ENCODE results near the gene LSAMP.

Gene LSAMP

DNA sequence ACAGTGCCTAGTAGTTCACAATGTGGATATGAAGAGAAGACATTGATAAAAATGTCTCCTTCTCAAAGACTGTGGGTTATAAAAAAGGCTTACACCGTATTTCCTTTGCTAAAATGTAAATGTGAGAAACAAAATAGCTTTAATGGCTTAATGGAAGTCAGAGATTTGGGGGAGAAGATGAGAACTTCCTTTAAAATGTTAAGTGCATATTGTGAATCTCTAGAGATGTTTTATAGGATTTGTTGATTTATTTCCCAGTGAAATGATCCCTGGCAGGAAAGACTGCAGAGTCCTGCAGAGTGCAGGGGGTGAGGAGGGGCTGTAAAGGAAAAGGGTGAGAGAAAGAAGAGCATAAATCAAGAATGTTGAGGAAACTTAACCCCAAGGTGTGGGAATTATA lies 516.9 kb downstream of the LSAMP start:
- H3K27me3 ChIP-seq (ENCODE audit: insufficient read depth, low read length, poor library complexity): no peaks in the 10 kb centered on the region
- no peak overlapping the region for H3K23ac ChIP-seq (ENCODE audit: low read length)
- no peak overlapping the region for H3K4me2 ChIP-seq (ENCODE audit: low read length)
- H3K4me1 ChIP-seq (ENCODE audit: control insufficient read depth, low read depth, low read length): no peaks in the 10 kb centered on the region
- no peak overlapping the region for H2BK15ac ChIP-seq (replicated peaks; ENCODE audit: low read depth)
- no peak overlapping the region for H3K4me3 ChIP-seq (ENCODE audit: low read length)
- no peaks in the 10 kb centered on the region for H3K79me1 ChIP-seq (ENCODE audit: low read length)
- H3K36me3 ChIP-seq (ENCODE audit: control insufficient read depth, insufficient read depth, low read length): no peaks in the 10 kb centered on the region
- H2AK5ac ChIP-seq (ENCODE audit: low read length): no peak overlapping the region
- DNase-seq: no peak
- H3K79me2 ChIP-seq (ENCODE audit: control insufficient read depth, insufficient read depth, low read length): no peaks in the 10 kb centered on the region
- no CpG with 5 or more reads among the region's 1 CpG for WGBS (ENCODE audit: extremely low coverage, insufficient coverage, low lambda C conversion rate)
- no peak overlapping the region for H3K18ac ChIP-seq (ENCODE audit: low read length)
- H3K56ac ChIP-seq (ENCODE audit: low read length): no peak overlapping the region
- no peak overlapping the region for H4K8ac ChIP-seq (ENCODE audit: low read depth, low read length)
- no peak overlapping the region for H3K4ac ChIP-seq (ENCODE audit: low read depth, low read length)
- H3K9ac ChIP-seq (ENCODE audit: low read length): no peak overlapping the region
- H2BK5ac ChIP-seq (ENCODE audit: low read length): no peak overlapping the region
- H4K5ac ChIP-seq (ENCODE audit: low read length): no peak overlapping the region
- no peak overlapping the region for H2BK120ac ChIP-seq (ENCODE audit: low read depth, low read length)
- H3K27ac ChIP-seq (ENCODE audit: low read depth, low read length): no peak overlapping the region

DNA sequence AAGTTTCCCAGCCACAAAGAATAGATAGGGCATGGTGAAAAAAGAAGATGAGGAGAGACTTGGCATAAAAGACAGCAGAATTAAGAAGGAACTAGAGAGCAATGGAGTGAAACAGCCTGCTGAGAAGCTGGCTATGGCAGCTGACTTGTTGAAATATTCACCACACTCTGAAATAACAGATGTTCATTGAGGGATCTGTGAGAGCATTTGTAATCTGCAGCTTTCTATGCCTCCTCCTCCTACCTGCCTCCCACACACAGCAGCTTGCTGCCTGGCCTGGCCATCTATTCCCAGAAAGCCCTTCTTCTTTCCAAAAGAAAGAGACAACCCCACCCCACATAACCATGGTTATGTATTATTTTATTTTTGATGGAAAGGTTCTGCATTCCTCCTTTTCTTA lies 518.1 kb downstream of the LSAMP start:
- Histone ChIP-seq H3K9ac (ENCODE audit: low read length) (no peak overlapping the region), H3K4me1 (ENCODE audit: control insufficient read depth, low read depth, low read length) (no peaks in the 10 kb centered on the region), H3K4me2 (ENCODE audit: low read length) (no peak overlapping the region), H2BK120ac (ENCODE audit: low read depth, low read length) (no peak overlapping the region), H3K27me3 (ENCODE audit: insufficient read depth, low read length, poor library complexity) (no peaks in the 10 kb centered on the region), H3K36me3 (ENCODE audit: control insufficient read depth, insufficient read depth, low read length) (no peaks in the 10 kb centered on the region), H3K79me1 (ENCODE audit: low read length) (no peaks in the 10 kb centered on the region), H2AK5ac (ENCODE audit: low read length) (no peak overlapping the region), H2BK15ac (replicated peaks; ENCODE audit: low read depth) (no peak overlapping the region), H3K4ac (ENCODE audit: low read depth, low read length) (no peak overlapping the region), H4K5ac (ENCODE audit: low read length) (no peak overlapping the region), H3K79me2 (ENCODE audit: control insufficient read depth, insufficient read depth, low read length) (no peaks in the 10 kb centered on the region), H4K8ac (ENCODE audit: low read depth, low read length) (no peak overlapping the region), H3K56ac (ENCODE audit: low read length) (no peak overlapping the region), H2BK5ac (ENCODE audit: low read length) (no peak overlapping the region), H3K27ac (ENCODE audit: low read depth, low read length) (no peak overlapping the region), H3K23ac (ENCODE audit: low read length) (no peak overlapping the region), H3K4me3 (ENCODE audit: low read length) (no peak overlapping the region), H3K18ac (ENCODE audit: low read length) (no peak overlapping the region)
- no peak for DNase-seq

GRCh38 chr3:115922681-115923347 lies 522.5 kb downstream of the LSAMP start:
- Histone ChIP-seq H4K5ac (ENCODE audit: low read length) (no peak overlapping the region), H3K27ac (ENCODE audit: low read depth, low read length) (no peak overlapping the region), H3K4ac (ENCODE audit: low read depth, low read length) (no peak overlapping the region), H3K4me3 (ENCODE audit: low read length) (no peak overlapping the region), H3K4me2 (ENCODE audit: low read length) (no peak overlapping the region), H2AK5ac (ENCODE audit: low read length) (no peak overlapping the region), H2BK120ac (ENCODE audit: low read depth, low read length) (no peak overlapping the region), H2BK5ac (ENCODE audit: low read length) (no peak overlapping the region), H3K18ac (ENCODE audit: low read length) (no peak overlapping the region), H3K4me1 (ENCODE audit: control insufficient read depth, low read depth, low read length) (peaks cover 2% of the 10 kb centered on the region), H3K79me1 (ENCODE audit: low read length) (no peaks in the 10 kb centered on the region), H3K23ac (ENCODE audit: low read length) (no peak overlapping the region), H3K9ac (ENCODE audit: low read length) (no peak overlapping the region), H3K27me3 (ENCODE audit: insufficient read depth, low read length, poor library complexity) (no peaks in the 10 kb centered on the region), H2BK15ac (replicated peaks; ENCODE audit: low read depth) (no peak overlapping the region), H4K8ac (ENCODE audit: low read depth, low read length) (no peak overlapping the region), H3K79me2 (ENCODE audit: control insufficient read depth, insufficient read depth, low read length) (no peaks in the 10 kb centered on the region), H3K56ac (ENCODE audit: low read length) (no peak overlapping the region), H3K36me3 (ENCODE audit: control insufficient read depth, insufficient read depth, low read length) (no peaks in the 10 kb centered on the region)
- DNase-seq: peak; percentile 70
- no CpG with 5 or more reads among the region's 1 CpG for whole genome bisulfite sequencing (ENCODE audit: extremely low coverage, insufficient coverage, low lambda C conversion rate)

GRCh38 chr3:115921711-115922110 lies 523.6 kb downstream of the LSAMP start:
- Histone ChIP-seq H2BK5ac (ENCODE audit: low read length) (no peak overlapping the region), H3K4me1 (ENCODE audit: control insufficient read depth, low read depth, low read length) (peaks cover 2% of the 10 kb centered on the region), H3K9ac (ENCODE audit: low read length) (no peak overlapping the region), H3K27ac (ENCODE audit: low read depth, low read length) (no peak overlapping the region), H3K23ac (ENCODE audit: low read length) (no peak overlapping the region), H3K4me2 (ENCODE audit: low read length) (no peak overlapping the region), H3K18ac (ENCODE audit: low read length) (no peak overlapping the region), H3K4me3 (ENCODE audit: low read length) (no peak overlapping the region), H2AK5ac (ENCODE audit: low read length) (no peak overlapping the region), H4K8ac (ENCODE audit: low read depth, low read length) (no peak overlapping the region), H3K4ac (ENCODE audit: low read depth, low read length) (no peak overlapping the region), H3K79me2 (ENCODE audit: control insufficient read depth, insufficient read depth, low read length) (no peaks in the 10 kb centered on the region), H2BK15ac (replicated peaks; ENCODE audit: low read depth) (no peak overlapping the region), H4K5ac (ENCODE audit: low read length) (no peak overlapping the region), H3K56ac (ENCODE audit: low read length) (no peak overlapping the region), H3K36me3 (ENCODE audit: control insufficient read depth, insufficient read depth, low read length) (no peaks in the 10 kb centered on the region), H3K27me3 (ENCODE audit: insufficient read depth, low read length, poor library complexity) (no peaks in the 10 kb centered on the region), H3K79me1 (ENCODE audit: low read length) (no peaks in the 10 kb centered on the region), H2BK120ac (ENCODE audit: low read depth, low read length) (no peak overlapping the region)
- DNase-seq: no peak

GRCh38 chr3:115918900-115919299 lies 526.4 kb downstream of the LSAMP start:
- no peak overlapping the region for H2BK5ac ChIP-seq (ENCODE audit: low read length)
- H3K4ac ChIP-seq (ENCODE audit: low read depth, low read length): no peak overlapping the region
- no peak overlapping the region for H3K56ac ChIP-seq (ENCODE audit: low read length)
- no peak overlapping the region for H3K4me2 ChIP-seq (ENCODE audit: low read length)
- no peaks in the 10 kb centered on the region for H3K79me2 ChIP-seq (ENCODE audit: control insufficient read depth, insufficient read depth, low read length)
- H3K9ac ChIP-seq (ENCODE audit: low read length): no peak overlapping the region
- H4K5ac ChIP-seq (ENCODE audit: low read length): no peak overlapping the region
- H3K36me3 ChIP-seq (ENCODE audit: control insufficient read depth, insufficient read depth, low read length): no peaks in the 10 kb centered on the region
- no peak overlapping the region for H3K23ac ChIP-seq (ENCODE audit: low read length)
- H3K79me1 ChIP-seq (ENCODE audit: low read length): no peaks in the 10 kb centered on the region
- H3K18ac ChIP-seq (ENCODE audit: low read length): no peak overlapping the region
- no CpG with 5 or more reads among the region's 2 CpGs for WGBS (ENCODE audit: extremely low coverage, insufficient coverage, low lambda C conversion rate)
- no peak overlapping the region for H3K4me3 ChIP-seq (ENCODE audit: low read length)
- no peak overlapping the region for H2BK15ac ChIP-seq (replicated peaks; ENCODE audit: low read depth)
- H3K27ac ChIP-seq (ENCODE audit: low read depth, low read length): no peak overlapping the region
- no peak overlapping the region for H2AK5ac ChIP-seq (ENCODE audit: low read length)
- H4K8ac ChIP-seq (ENCODE audit: low read depth, low read length): no peak overlapping the region
- H2BK120ac ChIP-seq (ENCODE audit: low read depth, low read length): no peak overlapping the region
- H3K27me3 ChIP-seq (ENCODE audit: insufficient read depth, low read length, poor library complexity): no peaks in the 10 kb centered on the region
- no peak for DNase-seq
- H3K4me1 ChIP-seq (ENCODE audit: control insufficient read depth, low read depth, low read length): peaks cover 2% of the 10 kb centered on the region

GRCh38 chr3:115916866-115917265 lies 528.4 kb downstream of the LSAMP start:
- Histone ChIP-seq H2BK15ac (replicated peaks; ENCODE audit: low read depth) (no peak overlapping the region), H3K23ac (ENCODE audit: low read length) (no peak overlapping the region), H3K4me3 (ENCODE audit: low read length) (no peak overlapping the region), H2BK5ac (ENCODE audit: low read length) (no peak overlapping the region), H3K4ac (ENCODE audit: low read depth, low read length) (no peak overlapping the region), H2BK120ac (ENCODE audit: low read depth, low read length) (no peak overlapping the region), H3K36me3 (ENCODE audit: control insufficient read depth, insufficient read depth, low read length) (no peaks in the 10 kb centered on the region), H3K27me3 (ENCODE audit: insufficient read depth, low read length, poor library complexity) (no peaks in the 10 kb centered on the region), H3K4me1 (ENCODE audit: control insufficient read depth, low read depth, low read length) (peaks cover 2% of the 10 kb centered on the region), H3K56ac (ENCODE audit: low read length) (no peak overlapping the region), H3K18ac (ENCODE audit: low read length) (no peak overlapping the region), H4K5ac (ENCODE audit: low read length) (no peak overlapping the region), H3K4me2 (ENCODE audit: low read length) (no peak overlapping the region), H3K79me2 (ENCODE audit: control insufficient read depth, insufficient read depth, low read length) (no peaks in the 10 kb centered on the region), H3K27ac (ENCODE audit: low read depth, low read length) (no peak overlapping the region), H2AK5ac (ENCODE audit: low read length) (no peak overlapping the region), H3K79me1 (ENCODE audit: low read length) (no peaks in the 10 kb centered on the region), H3K9ac (ENCODE audit: low read length) (no peak overlapping the region), H4K8ac (ENCODE audit: low read depth, low read length) (no peak overlapping the region)
- no CpG with 5 or more reads among the region's 1 CpG for WGBS (ENCODE audit: extremely low coverage, insufficient coverage, low lambda C conversion rate)
- no peak for DNase-seq

Data from mesendoderm (in vitro differentiated cells).